GDM1 (cell line): Measurements from ENCODE around the gene NT5DC2.

ENCODE experiments used
- DNase-seq: peaks from one replicate; lab custom pipeline; 2025; lab: John Stamatoyannopoulos, UW

The NT5DC2 gene

DNA sequence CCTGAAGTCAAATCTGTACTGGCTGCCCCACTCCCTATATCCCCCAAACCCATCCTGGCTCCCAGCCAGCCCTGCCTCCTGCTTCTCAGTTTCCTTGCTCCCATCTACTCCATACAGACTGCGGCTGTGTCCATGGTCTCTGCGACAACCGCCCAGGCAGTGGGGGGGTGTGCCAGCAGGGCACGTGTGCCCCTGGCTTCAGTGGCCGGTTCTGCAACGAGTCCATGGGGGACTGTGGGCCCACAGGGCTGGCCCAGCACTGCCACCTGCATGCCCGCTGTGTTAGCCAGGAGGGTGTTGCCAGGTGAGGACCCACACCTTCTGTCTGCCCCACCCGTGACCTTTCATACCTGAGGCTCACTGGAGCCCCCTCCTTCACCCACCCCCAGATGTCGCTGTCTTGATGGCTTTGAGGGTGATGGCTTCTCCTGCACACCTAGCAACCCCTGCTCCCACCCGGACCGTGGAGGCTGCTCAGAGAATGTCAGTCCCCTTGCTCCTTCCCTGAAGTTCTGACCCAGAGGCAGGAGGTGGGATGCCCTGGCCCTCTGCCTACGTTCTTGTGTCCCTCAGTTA lies 23.8 kb downstream of the NT5DC2 start:
- no peak for DNase-seq

DNA sequence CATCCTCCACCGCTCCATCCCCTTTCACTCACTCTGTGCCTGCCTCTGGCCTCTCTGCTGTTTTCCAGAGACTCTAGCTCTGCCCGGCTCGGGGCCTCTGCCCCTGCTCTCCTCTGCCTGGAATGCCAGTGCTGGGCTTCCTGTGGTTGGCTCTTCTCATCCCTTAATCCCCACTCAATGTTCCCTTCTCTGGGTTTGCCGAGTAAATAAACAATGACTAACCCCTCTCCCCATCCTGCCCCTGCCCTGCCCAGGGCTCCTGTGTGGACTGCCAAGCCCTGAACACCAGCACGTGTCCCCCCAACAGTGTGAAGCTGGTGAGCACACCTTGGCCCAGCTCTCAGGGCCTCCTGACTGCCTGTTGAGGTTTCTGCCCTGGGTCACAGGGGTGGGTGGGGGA lies 26.3 kb downstream of the NT5DC2 start:
- no peak for DNase-seq

GRCh38 chr3:52506266-52506966 lies 27.2 kb downstream of the NT5DC2 start:
- no peak for DNase-seq

DNA sequence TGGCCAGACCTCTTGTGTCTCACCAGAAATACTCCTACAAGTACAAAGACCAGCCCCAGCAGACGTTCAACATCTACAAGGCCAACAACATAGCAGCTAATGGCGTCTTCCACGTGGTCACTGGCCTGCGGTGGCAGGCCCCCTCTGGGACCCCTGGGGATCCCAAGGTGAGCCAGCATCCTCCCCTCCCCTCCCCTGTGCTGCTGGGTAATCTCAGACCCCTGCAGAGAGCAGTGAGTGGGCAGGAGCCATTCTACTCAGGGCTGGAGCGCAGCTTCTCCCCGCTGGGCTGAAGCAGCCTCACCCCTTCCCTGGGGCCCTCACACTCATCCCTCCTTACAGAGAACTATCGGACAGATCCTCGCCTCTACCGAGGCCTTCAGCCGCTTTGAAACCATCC lies 28.7 kb downstream of the NT5DC2 start:
- DNase-seq: no peak

DNA sequence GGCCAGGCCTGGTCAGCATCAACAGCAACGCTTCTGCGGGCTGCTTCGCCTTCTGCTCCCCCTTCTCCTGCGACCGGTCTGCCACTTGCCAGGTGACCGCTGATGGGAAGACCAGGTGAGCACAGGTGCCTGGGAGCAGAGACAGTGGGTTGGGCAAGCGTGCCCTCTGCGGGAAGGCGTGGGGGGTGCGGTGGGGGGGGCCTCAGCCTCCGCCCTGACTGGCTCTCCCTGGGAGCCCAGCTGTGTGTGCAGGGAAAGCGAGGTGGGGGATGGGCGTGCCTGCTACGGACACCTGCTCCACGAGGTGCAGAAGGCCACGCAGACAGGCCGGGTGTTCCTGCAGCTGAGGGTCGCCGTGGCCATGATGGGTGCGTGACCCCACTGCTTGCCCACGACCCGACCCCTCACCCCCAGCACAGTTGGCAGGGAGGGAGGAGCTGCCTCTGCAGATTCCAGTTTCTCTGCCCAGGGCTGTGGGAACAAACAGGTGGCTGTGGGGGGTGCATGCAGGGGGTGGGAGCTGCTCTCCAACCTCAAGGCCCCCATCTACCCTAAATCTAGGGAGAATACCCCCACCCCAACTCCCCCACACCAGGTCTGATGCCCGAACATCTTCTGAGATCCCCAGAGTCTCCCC lies 29.8 kb downstream of the NT5DC2 start:
- DNase-seq: no peak

DNA sequence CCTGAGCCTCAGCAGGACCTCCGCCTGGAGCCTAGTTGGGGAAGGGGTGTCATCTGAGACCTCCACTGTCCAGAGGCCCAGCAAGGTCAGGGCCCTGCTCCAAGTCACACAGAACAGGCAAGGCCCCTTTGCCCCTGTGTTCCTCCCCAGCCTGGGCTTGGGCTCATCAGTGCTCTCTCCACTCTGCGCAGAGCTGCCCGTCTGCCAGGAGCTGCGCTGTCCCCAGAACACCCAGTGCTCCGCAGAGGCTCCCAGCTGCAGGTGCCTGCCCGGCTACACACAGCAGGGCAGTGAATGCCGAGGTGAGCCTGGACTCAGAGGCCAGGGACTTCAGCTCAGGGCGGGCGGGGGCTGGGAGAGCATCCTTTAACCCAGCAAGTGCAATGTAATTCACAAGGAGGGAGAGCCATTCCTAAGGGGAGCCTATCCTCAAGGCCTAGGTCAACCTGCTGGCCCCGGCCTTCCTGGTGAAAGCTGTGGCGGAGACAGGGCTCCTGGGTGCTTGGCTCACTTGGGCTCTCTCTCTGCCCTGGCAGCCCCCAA lies 30.8 kb downstream of the NT5DC2 start:
- DNase-seq: no peak

DNA sequence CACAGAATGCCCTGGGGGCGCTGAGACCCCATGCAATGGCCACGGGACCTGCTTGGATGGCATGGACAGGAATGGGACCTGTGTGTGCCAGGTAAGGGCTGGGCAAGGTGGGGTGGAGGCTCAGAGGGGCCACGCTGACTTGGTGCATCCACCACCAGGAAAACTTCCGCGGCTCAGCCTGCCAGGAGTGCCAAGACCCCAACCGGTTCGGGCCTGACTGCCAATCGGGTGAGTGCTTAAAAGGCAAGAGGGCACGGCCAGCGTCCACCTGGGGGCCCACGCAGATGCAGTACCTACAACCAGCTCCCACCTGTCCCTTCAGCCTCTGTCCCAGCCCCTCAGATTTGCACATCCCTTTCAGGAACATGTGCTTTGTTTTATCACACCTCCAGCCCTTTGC lies 31.7 kb downstream of the NT5DC2 start:
- no peak for DNase-seq

GRCh38 chr3:52501046-52501445 lies 32.6 kb downstream of the NT5DC2 start:
- no peak for DNase-seq

DNA sequence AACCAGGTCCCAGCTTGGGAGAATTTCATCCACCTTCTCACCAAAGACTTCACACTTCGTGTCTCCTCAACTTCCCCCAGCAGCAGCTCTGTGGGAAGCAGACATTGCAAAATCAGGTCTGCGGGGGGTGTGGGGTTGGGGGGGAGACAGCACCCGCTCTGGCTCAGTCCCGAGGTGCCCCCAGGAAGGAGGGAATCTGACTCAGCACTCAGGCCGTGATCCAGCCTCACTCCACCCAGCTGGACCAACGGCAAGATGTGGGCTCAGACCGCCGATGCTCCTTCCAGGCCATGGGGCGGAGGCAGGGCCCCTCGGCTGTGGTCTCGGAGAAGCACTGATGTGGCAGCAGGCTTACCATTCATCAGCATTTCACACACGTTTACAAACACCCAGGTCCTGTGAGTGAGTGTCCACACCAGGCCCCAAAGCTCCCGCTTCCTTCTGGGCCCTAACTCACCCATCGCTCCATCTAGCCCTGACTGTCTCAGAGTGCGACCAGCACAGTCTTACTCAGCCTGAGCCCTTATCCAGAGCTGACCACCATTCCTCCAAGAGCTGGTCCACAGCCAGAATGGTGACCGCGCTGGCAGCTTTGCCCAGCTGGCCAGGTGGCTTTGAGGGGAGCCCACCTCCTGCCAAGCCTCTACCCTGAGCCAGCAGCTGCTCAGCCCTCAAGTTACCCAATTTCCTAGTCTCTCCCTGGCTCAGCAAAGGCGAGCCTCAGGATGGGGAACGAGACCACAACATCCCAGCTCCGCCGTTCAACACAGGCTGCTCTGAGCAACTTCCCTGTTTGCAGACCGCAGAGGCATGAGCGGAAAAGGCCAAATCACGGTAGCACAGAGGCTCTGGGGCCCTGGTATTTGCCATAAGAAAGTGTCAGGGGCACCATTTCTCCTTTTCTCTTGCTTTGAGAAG lies 35.3 kb downstream of the NT5DC2 start:
- DNase-seq: peak; percentile 92

DNA sequence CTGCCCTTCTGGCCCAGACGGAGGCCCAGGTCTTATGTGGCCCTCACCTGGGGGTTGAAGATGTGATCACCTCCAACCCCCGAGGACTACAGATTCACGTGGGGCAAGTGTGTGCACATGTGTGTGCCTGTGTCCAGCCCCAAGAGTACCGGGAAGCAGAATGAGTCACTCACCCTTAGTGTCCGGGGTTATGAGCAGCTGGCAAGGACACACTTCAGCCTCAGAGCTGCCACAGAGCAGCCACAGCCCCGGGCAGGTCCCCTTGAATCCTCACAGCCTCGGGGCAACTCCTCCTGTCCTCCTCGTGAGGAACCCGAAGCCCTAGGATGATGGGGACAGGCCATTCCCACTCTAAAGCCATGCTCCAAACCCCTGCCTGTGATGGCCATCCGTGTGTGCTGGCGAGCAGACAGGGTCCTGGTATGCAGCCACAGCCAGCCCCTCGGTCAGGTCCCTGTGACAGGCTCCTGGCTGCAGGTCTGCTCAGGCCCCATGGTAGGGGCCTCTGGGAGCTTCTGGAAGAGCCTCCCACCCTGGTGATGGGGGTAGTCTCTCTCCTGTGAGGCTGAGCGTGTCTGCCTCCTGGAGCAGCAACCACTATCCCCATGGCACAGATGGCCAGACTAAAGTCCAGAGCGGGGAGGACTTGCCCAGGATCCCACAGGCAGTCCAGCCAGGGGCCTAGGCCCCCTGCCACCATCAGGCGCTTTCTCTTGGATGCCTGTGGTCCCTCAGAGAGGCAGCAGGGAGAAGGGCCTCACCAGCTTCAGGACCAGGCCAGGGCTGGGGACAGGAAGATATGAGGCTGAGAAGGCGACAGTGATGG lies 37.7 kb downstream of the NT5DC2 start:
- DNase-seq: no peak

- DNase-seq: peak; percentile 37
Observed at GRCh38 chr3:52494886-52495495, 38.7 kb downstream of the NT5DC2 start, which contains the start of gene STAB1. STAB1 (plus strand) TSS chr3:52495338; CDS start chr3:52495414, 76 bp downstream.

- DNase-seq: no peak
Observed at GRCh38 chr3:52494445-52494844, 39.2 kb downstream of the NT5DC2 start.

- DNase-seq: no peak
Observed at GRCh38 chr3:52493232-52494017, 40.2 kb downstream of the NT5DC2 start.

DNA sequence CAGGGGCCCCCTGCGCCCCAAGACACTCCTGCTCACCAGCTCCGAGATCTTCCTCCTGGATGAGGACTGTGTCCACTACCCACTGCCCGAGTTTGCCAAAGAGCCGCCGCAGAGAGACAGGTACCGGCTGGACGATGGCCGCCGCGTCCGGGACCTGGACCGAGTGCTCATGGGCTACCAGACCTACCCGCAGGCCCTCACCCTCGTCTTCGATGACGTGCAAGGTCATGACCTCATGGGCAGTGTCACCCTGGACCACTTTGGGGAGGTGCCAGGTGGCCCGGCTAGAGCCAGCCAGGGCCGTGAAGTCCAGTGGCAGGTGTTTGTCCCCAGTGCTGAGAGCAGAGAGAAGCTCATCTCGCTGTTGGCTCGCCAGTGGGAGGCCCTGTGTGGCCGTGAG lies 41.6 kb downstream of the NT5DC2 start:
- no peak for DNase-seq

DNA sequence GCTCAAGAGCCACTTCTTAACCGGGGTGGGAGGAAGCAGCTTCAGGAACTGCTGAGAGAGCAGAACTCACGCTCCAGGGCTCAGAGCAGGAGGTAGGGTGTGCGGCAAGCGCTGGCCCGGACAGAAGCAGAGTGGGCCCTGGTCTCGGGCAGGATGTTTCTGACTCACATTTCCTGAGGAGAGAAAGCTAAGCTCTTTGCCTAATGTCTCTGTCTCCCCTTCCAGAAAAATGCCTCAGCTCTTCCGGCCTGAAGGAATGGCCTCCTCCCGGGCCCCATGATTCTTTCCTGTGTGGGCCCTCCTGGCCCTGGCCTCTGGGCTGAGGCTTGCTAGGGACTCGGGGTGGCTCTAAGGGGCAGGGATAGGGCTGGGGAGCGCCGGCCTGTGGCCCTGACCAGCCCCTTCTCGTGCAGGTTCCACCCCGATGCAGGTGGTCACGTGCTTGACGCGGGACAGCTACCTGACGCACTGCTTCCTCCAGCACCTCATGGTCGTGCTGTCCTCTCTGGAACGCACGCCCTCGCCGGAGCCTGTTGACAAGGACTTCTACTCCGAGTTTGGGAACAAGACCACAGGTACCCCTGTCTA lies 42.6 kb downstream of the NT5DC2 start:
- peak; percentile 71 for DNase-seq

DNA sequence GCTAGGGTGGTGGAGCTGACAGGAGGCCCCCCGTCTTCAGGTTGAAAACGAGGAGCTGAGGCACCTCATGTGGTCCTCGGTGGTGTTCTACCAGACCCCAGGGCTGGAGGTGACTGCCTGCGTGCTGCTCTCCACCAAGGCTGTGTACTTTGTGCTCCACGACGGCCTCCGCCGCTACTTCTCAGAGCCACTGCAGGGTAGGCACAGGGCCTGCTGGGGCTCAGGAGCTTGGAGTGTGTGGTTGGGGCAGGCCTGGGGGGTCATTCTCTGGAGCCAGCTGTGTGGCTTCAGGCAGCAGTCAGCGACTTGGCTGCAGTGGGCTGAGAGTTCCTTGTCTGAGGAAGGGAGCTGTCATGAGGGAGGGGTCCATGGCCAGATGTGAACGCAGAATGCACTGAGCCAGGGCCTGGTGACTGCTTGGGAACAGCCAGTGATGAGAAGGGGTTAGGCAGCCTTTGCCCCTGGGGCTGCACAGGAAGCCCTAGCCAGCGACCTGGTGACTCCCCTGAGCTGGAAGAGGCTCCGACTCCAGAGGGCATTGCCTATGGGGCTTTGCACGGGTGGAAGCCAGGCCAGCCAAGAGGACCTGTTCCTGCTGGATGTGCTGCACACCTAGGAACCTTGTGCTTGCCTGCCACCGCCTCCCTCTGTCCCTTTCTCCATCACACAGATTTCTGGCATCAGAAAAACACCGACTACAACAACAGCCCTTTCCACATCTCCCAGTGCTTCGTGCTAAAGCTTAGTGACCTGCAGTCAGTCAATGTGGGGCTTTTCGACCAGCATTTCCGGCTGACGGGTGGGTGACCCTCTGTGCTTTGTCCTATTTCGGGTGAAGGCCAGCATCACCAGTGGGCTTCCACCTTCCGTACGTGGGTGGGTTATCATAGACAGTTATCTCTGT lies 43.4 kb downstream of the NT5DC2 start:
- DNase-seq: no peak

- no peak for DNase-seq
Observed at GRCh38 chr3:52489453-52489852, 44.2 kb downstream of the NT5DC2 start.

GRCh38 chr3:52488746-52489145 lies 44.9 kb downstream of the NT5DC2 start:
- no peak for DNase-seq
